A549 (cell line): Measurements from ENCODE around the gene RIF1. TPM values are rescaled to one million over a fixed set of nuclear protein-coding genes. Genes with fewer than 3 reads are reported as not detected.
A peak's percentile ranks its signal among the peaks of the same experiment; 100 is the strongest.

Experiments
- ATAC-seq, 2 experiments: fragments of 200-7000 bp in 1 of 2; fragments of >200 bp in 1 of 2; cut with Nextera tagmentation in 1 of 2; cut with Tn5 transposase in 1 of 2; 3 replicates each; pipeline versions ENCODE4 v1.8.0 to v1.9.1; 2018 to 2020; ENCODE audit warnings: mild to moderate bottlenecking in 1 of 2, moderate library complexity in 1 of 2
- CTCF ChIA-PET: fragments of 300-600 bp; sonication (Branson Sonifier 250); formaldehyde crosslinking; extraction: SDS; loops from one replicate; lab custom pipeline; 2021; ENCODE audit warnings: antibody characterized with exemption, inconsistent platforms; lab: Yijun Ruan, JAX
- POLR2A ChIA-PET: fragments of 350-600 bp; formaldehyde crosslinking; extraction: SDS; loops from one replicate; lab custom pipeline; 2021; ENCODE audit warnings: antibody characterized with exemption, inconsistent platforms; lab: Yijun Ruan, JAX
- DNase-seq, 2 experiments: peaks; one replicate each; pipeline versions ENCODE4 v3.0.0 to v3.0.0-alpha.2; 2011 to 2016; ENCODE audit warnings: low read depth in 1 of 2, low spot score in 1 of 2
- FAIRE-seq: peaks from 2 replicates; lab custom pipeline; 2011; peaks lifted over from hg19 to GRCh38; lab: Jason Lieb, UNC
- H3K27ac ChIP-seq, 2 experiments: fragments of >200 bp; sonication (Bioruptor Twin); formaldehyde crosslinking; 3 replicates each; pipeline ENCODE4 v1.5.1; 2016 to 2017
- H3K4me1 ChIP-seq: fragments of >200 bp; sonication (Bioruptor Twin); formaldehyde crosslinking; 3 replicates; pipeline ENCODE4 v1.6.1; 2016
- H3K4me2 ChIP-seq: fragments of >200 bp; sonication (Bioruptor Twin); formaldehyde crosslinking; 3 replicates; pipeline ENCODE4 v1.6.1; 2016
- H3K4me3 ChIP-seq: fragments of >200 bp; sonication (Bioruptor Twin); formaldehyde crosslinking; 3 replicates; pipeline ENCODE4 v1.5.1; 2016
- H3K9me3 ChIP-seq: fragments of >200 bp; sonication (Bioruptor Twin); formaldehyde crosslinking; 3 replicates; pipeline ENCODE4 v1.6.1; 2016
- BHLHE40 ChIP-seq: IDR thresholded peaks from 2 replicates; pipeline ENCODE4 v1.6.1; 2012; ENCODE audit warnings: low read depth, low read length, inconsistent platforms
- CBX8 ChIP-seq: fragments of 200-600 bp; sonication (generic); IDR thresholded peaks from 2 replicates; pipeline ENCODE4 v1.6.1; 2016
- FOXS1 ChIP-seq: fragments of 250-450 bp; sonication (Bioruptor Pico); IDR thresholded peaks from 2 replicates; pipeline ENCODE4 v1.5.0; 2020; ENCODE audit warnings: mild to moderate bottlenecking, moderate library complexity
- GATA3 ChIP-seq: IDR thresholded peaks from 2 replicates; pipeline ENCODE4 v1.6.1; 2012; ENCODE audit warnings: borderline replicate concordance
- HDAC2 ChIP-seq: fragments of 200-600 bp; sonication (generic); IDR thresholded peaks from 2 replicates; pipeline ENCODE4 v1.6.1; 2016
- HEYL ChIP-seq: fragments of 250-450 bp; sonication (Bioruptor Pico); IDR thresholded peaks from 2 replicates; pipeline ENCODE4 v1.8.0; 2021; ENCODE audit warnings: mild to moderate bottlenecking, moderate library complexity
- MAFK ChIP-seq: fragments of 450-650 bp; IDR thresholded peaks from 2 replicates; pipeline ENCODE4 v1.6.1; 2014; ENCODE audit not compliant: partially characterized antibody
- MAX ChIP-seq: IDR thresholded peaks from 2 replicates; pipeline ENCODE4 v1.6.1; 2012
- MAZ ChIP-seq: fragments of 150-350 bp; IDR thresholded peaks from 2 replicates; pipeline ENCODE4 v1.6.1; 2014; ENCODE audit warnings: antibody characterized with exemption, low read depth, low read length, borderline replicate concordance
- MYC ChIP-seq: IDR thresholded peaks from 2 replicates; pipeline ENCODE4 v1.6.1; 2012; ENCODE audit warnings: mild to moderate bottlenecking, inconsistent platforms, low read length, improper control_type of control experiment, borderline replicate concordance
- NR3C1 ChIP-seq: fragments of >200 bp; sonication (Bioruptor Twin); formaldehyde crosslinking; IDR thresholded peaks from 3 replicates; pipeline ENCODE4 v1.6.1; 2017
- POLR2AphosphoS2 ChIP-seq: conservative IDR thresholded peaks from 2 replicates; pipeline ENCODE4 v1.6.1; 2012; ENCODE audit warnings: low read length, improper control_type of control experiment, inconsistent platforms
- RARB ChIP-seq: fragments of 250-450 bp; sonication (Bioruptor Pico); IDR thresholded peaks from 2 replicates; pipeline ENCODE4 v1.8.0; 2021; ENCODE audit warnings: mild to moderate bottlenecking, moderate library complexity
- RCOR1 ChIP-seq: fragments of 150-350 bp; IDR thresholded peaks from 2 replicates; pipeline ENCODE4 v1.6.1; 2014; ENCODE audit warnings: antibody characterized with exemption, low read length, low read depth
- RNF2 ChIP-seq: fragments of 200-600 bp; sonication (generic); IDR thresholded peaks from 2 replicates; pipeline ENCODE4 v1.6.1; 2016; ENCODE audit warnings: low read depth, mild to moderate bottlenecking, antibody characterized with exemption, moderate library complexity, borderline replicate concordance
- TFCP2L1 ChIP-seq: fragments of 250-450 bp; sonication (Bioruptor Pico); IDR thresholded peaks from 2 replicates; pipeline ENCODE4 v1.5.0; 2021; ENCODE audit warnings: mild to moderate bottlenecking
- ZFP36 ChIP-seq: fragments of 450-650 bp; IDR thresholded peaks from 2 replicates; pipeline ENCODE4 v1.6.1; 2014; ENCODE audit warnings: borderline replicate concordance; ENCODE audit not compliant: partially characterized antibody
- ZNF302 ChIP-seq: fragments of 250-450 bp; sonication (Bioruptor Pico); IDR thresholded peaks from 2 replicates; pipeline ENCODE4 v1.9.0; 2021; ENCODE audit warnings: inconsistent platforms, mild to moderate bottlenecking, moderate library complexity
- WGBS: methylation state at CpG from one replicate; pipeline ENCODE4 v1.1.6; 2017; ENCODE audit errors: missing lambda C conversion rate; 5-methylcytosine and 5-hydroxymethylcytosine counted together
- polyA plus RNA-seq, 4 experiments: library from polyadenylated mRNA; depleted of rRNA in 3 of 4; stranded (reverse); fragments of >200 nt; fragmentation: RNase III in 1 of 4; extraction: RNeasy Plus Mini Kit Qiagen cat#74134 plus additional on column Dnase treatment in 1 of 4; gene quantifications; 2 replicates in 3 of 4; 3 replicates in 1 of 4; pipeline ENCODE4 v1.2.3, GENCODE V29; 2011 to 2017
- TF ChIP-seq, protein P1 (sequence below): fragments of 200-600 bp; sonication (generic); IDR thresholded peaks from 2 replicates; pipeline ENCODE4 v1.6.1; 2016; ENCODE audit warnings: antibody characterized with exemption, mild to moderate bottlenecking, moderate library complexity
- TF ChIP-seq, protein P2 (sequence below): fragments of 450-650 bp; IDR thresholded peaks from 2 replicates; pipeline ENCODE4 v1.6.1; 2014; ENCODE audit warnings: antibody characterized with exemption
- TF ChIP-seq, protein P3 (sequence below): fragments of >200 bp; sonication (Bioruptor Twin); formaldehyde crosslinking; IDR thresholded peaks from 3 replicates; pipeline ENCODE4 v1.6.1; 2016
- TF ChIP-seq, protein P4 (sequence below): IDR thresholded peaks from 2 replicates; pipeline ENCODE4 v1.6.1; 2012; ENCODE audit warnings: low read depth, borderline replicate concordance

The RIF1 gene
- polyA plus RNA-seq, 2 of the 4 experiments (the other 2 are of a cell fraction) = 15.5 to 28.7 TPM

DNA sequence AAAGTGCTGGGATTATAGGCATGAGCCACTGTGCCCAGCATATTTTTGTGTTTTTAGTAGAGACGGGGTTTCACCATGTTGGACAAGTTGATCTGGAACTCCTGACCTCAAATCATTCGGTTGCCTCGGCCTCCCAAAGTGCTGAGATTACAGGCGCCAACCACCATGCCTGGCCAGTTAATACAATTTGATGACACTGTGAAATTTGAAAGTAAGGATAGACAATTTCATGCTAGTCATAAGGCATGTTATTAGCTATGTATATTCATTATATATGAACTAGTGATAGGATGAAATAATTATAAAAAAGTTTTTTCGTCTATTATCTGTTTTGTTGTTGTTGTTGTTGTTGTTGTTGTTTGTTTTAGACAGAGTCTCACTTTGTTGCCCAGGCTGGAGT lies 8.6 kb upstream of the RIF1 start:
- ATAC-seq = no peak
- no peak overlapping the region for H3K4me3 ChIP-seq
- POLR2A ChIA-PET = no interaction called here
- FAIRE-seq = no peak
- no peak overlapping the region for H3K27ac ChIP-seq
- no peak for DNase-seq
- 91% methylated on average over 5 of the region's 5 CpGs for WGBS
- TF ChIP-seq, protein P1, sequence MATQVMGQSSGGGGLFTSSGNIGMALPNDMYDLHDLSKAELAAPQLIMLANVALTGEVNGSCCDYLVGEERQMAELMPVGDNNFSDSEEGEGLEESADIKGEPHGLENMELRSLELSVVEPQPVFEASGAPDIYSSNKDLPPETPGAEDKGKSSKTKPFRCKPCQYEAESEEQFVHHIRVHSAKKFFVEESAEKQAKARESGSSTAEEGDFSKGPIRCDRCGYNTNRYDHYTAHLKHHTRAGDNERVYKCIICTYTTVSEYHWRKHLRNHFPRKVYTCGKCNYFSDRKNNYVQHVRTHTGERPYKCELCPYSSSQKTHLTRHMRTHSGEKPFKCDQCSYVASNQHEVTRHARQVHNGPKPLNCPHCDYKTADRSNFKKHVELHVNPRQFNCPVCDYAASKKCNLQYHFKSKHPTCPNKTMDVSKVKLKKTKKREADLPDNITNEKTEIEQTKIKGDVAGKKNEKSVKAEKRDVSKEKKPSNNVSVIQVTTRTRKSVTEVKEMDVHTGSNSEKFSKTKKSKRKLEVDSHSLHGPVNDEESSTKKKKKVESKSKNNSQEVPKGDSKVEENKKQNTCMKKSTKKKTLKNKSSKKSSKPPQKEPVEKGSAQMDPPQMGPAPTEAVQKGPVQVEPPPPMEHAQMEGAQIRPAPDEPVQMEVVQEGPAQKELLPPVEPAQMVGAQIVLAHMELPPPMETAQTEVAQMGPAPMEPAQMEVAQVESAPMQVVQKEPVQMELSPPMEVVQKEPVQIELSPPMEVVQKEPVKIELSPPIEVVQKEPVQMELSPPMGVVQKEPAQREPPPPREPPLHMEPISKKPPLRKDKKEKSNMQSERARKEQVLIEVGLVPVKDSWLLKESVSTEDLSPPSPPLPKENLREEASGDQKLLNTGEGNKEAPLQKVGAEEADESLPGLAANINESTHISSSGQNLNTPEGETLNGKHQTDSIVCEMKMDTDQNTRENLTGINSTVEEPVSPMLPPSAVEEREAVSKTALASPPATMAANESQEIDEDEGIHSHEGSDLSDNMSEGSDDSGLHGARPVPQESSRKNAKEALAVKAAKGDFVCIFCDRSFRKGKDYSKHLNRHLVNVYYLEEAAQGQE = no peak
- TF ChIP-seq, protein P2, sequence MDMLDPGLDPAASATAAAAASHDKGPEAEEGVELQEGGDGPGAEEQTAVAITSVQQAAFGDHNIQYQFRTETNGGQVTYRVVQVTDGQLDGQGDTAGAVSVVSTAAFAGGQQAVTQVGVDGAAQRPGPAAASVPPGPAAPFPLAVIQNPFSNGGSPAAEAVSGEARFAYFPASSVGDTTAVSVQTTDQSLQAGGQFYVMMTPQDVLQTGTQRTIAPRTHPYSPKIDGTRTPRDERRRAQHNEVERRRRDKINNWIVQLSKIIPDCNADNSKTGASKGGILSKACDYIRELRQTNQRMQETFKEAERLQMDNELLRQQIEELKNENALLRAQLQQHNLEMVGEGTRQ = no peak
- TF ChIP-seq, protein P3, sequence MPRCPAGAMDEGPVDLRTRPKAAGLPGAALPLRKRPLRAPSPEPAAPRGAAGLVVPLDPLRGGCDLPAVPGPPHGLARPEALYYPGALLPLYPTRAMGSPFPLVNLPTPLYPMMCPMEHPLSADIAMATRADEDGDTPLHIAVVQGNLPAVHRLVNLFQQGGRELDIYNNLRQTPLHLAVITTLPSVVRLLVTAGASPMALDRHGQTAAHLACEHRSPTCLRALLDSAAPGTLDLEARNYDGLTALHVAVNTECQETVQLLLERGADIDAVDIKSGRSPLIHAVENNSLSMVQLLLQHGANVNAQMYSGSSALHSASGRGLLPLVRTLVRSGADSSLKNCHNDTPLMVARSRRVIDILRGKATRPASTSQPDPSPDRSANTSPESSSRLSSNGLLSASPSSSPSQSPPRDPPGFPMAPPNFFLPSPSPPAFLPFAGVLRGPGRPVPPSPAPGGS = no peak
- TF ChIP-seq POLR2AphosphoS2 (no peak), MAFK (peak; percentile 20), FOXS1 (CRISPR knock-in tag) (no peak), GATA3 (no peak)
- H3K9me3 ChIP-seq = no peaks in the 10 kb centered on the region
- CTCF ChIA-PET = no interaction called here
- H3K4me2 ChIP-seq = no peak overlapping the region
- H3K4me1 ChIP-seq = no peaks in the 10 kb centered on the region

GRCh38 chr2:151403914-151404313 lies 5.8 kb upstream of the RIF1 start:
- ATAC-seq (no peak), FAIRE-seq (no peak), DNase-seq (no peak)
- ChIA-PET POLR2A (no interaction called here), CTCF (interaction anchor here (0.7 kb wide), 1 partner anchor 1011 kb away, joined by 3 read pairs; no protein-coding TSS in a partner anchor)
- no peak for TF ChIP-seq HDAC2
- TF ChIP-seq TFCP2L1 (CRISPR knock-in tag) = no peak
- TF ChIP-seq ZFP36 = no peak
- TF ChIP-seq NR3C1 = no peak
- TF ChIP-seq, protein P4, sequence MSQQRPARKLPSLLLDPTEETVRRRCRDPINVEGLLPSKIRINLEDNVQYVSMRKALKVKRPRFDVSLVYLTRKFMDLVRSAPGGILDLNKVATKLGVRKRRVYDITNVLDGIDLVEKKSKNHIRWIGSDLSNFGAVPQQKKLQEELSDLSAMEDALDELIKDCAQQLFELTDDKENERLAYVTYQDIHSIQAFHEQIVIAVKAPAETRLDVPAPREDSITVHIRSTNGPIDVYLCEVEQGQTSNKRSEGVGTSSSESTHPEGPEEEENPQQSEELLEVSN = no peak
- TF ChIP-seq MAZ = no peak
- TF ChIP-seq CBX8 = no peak
- no peak for TF ChIP-seq RNF2
- no peak for TF ChIP-seq RCOR1
- TF ChIP-seq BHLHE40 = no peak
- TF ChIP-seq HEYL (CRISPR knock-in tag) = no peak
- no peak for TF ChIP-seq ZNF302 (CRISPR knock-in tag)
- no peak for TF ChIP-seq MAX
- no peak for TF ChIP-seq RARB
- TF ChIP-seq MYC = no peak
- no peak overlapping the region for H3K4me2 ChIP-seq
- no peaks in the 10 kb centered on the region for H3K4me1 ChIP-seq
- H3K4me3 ChIP-seq = no peak overlapping the region
- no peaks in the 10 kb centered on the region for H3K9me3 ChIP-seq
- 60% methylated on average over 4 of the region's 4 CpGs for WGBS
- H3K27ac ChIP-seq = no peak overlapping the region
